Measurements from ENCODE around the gene SNRPN. TPM values are rescaled to one million over a fixed set of nuclear protein-coding genes. Genes with fewer than 3 reads are reported as not detected.
"Not testable (repeated sequence)": the region's sequence is repeated elsewhere in the genome, so short reads cannot be mapped to it uniquely, and the experiment has no call there.

SNRPN gene
- total RNA-seq, 4 donors from 2014 or later = 47.0 to 71.9 (median 67.3) TPM

DNA sequence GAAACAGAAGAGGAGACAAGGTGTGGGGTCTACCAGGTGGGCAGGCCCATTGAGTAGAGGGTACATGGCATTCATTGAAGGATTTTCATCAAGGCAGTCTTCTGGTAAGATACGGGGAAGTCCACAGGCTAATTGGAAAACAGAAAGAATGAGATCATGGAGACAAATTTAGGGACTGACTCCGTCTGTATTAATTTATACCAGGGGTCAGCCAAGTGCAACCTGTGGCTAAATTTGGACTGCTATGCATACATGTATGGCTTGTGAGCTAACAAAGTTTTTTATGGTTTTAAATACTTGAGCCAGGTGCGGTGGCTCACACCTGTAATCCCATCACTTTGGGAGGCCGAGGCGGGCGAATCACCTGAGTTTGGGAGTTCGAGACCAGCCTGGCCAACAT, 21.1 kb upstream of the SNRPN start:
- DNase-seq (ENCODE audit: low spot score) (no peak), ATAC-seq (ENCODE audit: low FRiP score) (no peak)
- no peak for TF ChIP-seq CTCF (IDR thresholded peaks at IDR 0.05)

DNA sequence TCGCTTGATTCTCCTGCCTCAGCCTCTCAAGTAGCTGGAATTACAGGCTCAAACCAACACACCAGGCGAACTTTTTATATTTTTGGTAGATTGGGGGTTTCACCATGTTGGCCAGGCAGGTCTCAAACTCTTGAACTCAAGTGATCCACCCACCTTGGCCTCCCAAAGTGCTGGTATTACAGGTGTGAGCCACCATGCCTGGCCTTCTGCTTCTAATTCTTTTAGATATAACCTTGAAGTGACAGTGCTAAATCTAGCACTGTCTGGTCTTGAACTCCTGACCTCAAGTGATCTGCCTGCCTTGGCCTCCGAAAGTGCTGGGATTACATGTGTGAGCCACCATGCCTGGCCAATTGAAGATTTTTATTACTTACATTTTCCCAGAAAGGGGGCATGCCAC, 16.6 kb upstream of the SNRPN start:
- DNase-seq (ENCODE audit: low spot score); ATAC-seq (ENCODE audit: low FRiP score): not testable (repeated sequence)

DNA sequence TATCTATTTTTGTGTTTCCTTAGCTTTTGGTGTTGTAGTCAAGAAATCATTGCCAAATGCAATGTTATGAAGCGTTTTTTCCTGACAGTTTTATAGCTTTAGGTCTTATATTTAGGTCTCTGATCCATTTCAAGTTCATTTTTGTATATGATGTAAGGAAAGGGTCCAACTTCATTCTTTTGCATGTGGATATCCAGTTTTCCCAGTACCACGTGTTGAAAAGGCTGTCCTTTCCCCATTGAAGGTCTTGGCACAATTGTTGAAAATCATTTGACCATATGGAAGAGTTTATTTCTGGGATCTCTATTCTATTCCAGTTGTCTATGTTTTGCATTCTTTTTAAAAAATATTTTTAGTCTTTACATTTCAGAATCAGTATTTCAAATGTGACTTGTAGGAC, 14.6 kb upstream of the SNRPN start:
- TF ChIP-seq CTCF (IDR thresholded peaks at IDR 0.05) = no peak
- no peak for ATAC-seq (ENCODE audit: low FRiP score)
- DNase-seq (ENCODE audit: low spot score) = no peak

DNA sequence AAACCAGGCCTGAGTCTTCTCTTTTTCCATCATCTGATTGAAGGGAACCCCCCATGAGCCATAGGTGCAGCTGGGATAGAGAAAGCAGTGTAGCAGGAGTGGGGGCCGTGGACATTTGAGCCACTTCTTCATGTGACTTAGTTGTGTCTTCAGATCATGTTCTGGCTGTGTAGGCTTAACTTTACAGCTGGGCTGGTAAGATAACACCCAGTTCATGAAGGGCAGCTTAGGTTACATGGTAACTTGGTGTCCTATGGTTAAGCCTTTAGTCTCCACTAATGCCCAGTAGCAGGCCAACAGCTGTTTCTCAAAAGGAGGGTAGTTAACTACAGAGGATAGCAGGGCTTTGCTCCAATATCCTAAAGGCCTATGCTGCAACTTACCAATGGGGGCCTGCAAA, 11.4 kb upstream of the SNRPN start:
- no peak for DNase-seq (ENCODE audit: low spot score)
- no peak for TF ChIP-seq CTCF (IDR thresholded peaks at IDR 0.05)
- ATAC-seq (ENCODE audit: low FRiP score) = no peak

DNA sequence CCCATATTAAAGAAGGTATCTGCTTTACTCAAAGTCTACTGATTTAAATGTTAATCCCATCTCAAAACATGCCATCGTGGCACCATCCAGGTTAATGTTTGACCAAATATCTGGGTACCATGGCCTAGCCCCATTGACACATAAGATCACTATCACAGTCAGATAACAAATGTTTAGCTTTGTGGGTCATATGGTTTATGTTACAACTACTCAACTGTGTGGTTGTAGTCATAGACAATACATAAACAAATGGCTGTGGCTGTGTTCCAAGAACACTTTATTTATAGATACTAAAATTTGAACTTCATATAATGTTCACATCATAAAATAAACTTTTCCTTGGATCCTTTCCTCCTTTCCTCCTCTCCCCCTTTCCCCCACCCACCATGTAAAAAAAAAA, 9.8 kb upstream of the SNRPN start:
- DNase-seq (ENCODE audit: low spot score) (no peak), ATAC-seq (ENCODE audit: low FRiP score) (no peak)
- TF ChIP-seq CTCF (IDR thresholded peaks at IDR 0.05) = no peak

DNA sequence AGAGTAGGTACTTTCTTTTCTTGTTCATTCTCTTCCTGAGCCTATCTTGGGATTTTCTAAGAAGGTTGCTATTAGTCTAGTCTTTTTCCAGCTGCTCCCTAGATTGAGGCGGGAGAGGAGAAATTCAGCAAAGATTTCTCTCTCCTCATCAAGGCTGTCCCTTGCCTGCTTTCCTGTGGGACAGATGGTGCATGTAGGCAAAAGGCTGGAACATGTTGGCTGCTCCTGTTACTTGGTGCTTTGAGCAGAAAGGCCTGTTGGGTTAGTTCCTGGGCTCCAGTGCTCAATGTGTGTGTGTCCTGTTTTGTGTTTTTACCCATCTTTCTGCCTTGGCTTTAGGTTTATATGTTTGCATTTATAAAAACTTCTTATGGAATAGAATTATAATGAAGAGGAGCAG, 9.1 kb upstream of the SNRPN start:
- ATAC-seq (ENCODE audit: low FRiP score) = no peak

GRCh38 chr15:24948495-24948894, 6.3 kb upstream of the SNRPN start:
- no peak for TF ChIP-seq CTCF (IDR thresholded peaks at IDR 0.05)
- no peak for ATAC-seq (ENCODE audit: low FRiP score)
- no peak for DNase-seq (ENCODE audit: low spot score)

More for the DNA sequence above, 9.1 kb upstream of the SNRPN start:
- no peak for DNase-seq (ENCODE audit: low spot score)
- TF ChIP-seq CTCF (IDR thresholded peaks at IDR 0.05) = no peak

DNA sequence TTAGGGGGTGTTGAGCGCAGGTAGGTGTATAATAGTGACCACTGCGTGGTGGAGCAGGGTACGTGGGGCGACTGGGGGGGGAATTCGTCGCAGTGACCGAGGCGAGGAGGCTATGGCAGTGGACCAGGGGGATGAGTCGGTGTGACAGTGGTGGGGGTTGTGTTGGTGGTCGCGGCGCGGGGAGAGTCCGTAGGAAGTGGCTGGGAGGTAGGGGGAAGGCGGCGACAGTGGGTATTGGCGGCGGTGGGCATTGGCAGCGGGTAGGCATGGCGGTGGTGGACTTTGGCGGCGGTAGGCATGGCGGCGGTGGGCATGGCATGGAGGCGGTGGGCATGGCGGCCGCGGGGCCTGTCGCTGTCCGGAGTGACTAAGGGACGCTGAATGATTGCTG, 739 bp downstream of the SNRPN start:
- no peak for DNase-seq (ENCODE audit: low spot score)
- ATAC-seq (ENCODE audit: low FRiP score) = no peak
- no peak for TF ChIP-seq CTCF (IDR thresholded peaks at IDR 0.05)

Data from omental fat pad (tissue), 4 donors.